NCI-H82 treated with DMSO at 0.1 percent for 48 hours (cell line): ENCODE data around the gene FJX1.
A peak's percentile ranks its signal among the peaks of the same experiment; 100 is the strongest.

ENCODE experiments used
- DNase-seq: peaks from one replicate; lab custom pipeline; 2025; ENCODE audit not compliant: unreplicated experiment; lab: John Stamatoyannopoulos, UW

The FJX1 gene

GRCh38 chr11:35617687-35618496 is at the start of gene FJX1:
TSS of gene FJX1 (plus strand) at chr11:35618460. CDS start at chr11:35618637, 177 bp downstream.
- peak; percentile 13 for DNase-seq

- DNase-seq = no peak
Observed at GRCh38 chr11:35571696-35572095, 46.6 kb upstream of the FJX1 start.

GRCh38 chr11:35579557-35580396 is 38.5 kb upstream of the FJX1 start:
- DNase-seq = no peak

- DNase-seq = no peak
Observed at GRCh38 chr11:35580397-35580781, 37.9 kb upstream of the FJX1 start.

- DNase-seq = no peak
Observed at GRCh38 chr11:35582033-35582432, 36.2 kb upstream of the FJX1 start.

- DNase-seq = no peak
Observed at GRCh38 chr11:35583126-35583525, 35.1 kb upstream of the FJX1 start.

- DNase-seq = no peak
Observed at GRCh38 chr11:35583843-35584242, 34.4 kb upstream of the FJX1 start.

GRCh38 chr11:35584321-35584720 is 33.9 kb upstream of the FJX1 start:
- no peak for DNase-seq

- no peak for DNase-seq
Observed at GRCh38 chr11:35585416-35585815, 32.8 kb upstream of the FJX1 start.

- no peak for DNase-seq
Observed at GRCh38 chr11:35586222-35586621, 32.0 kb upstream of the FJX1 start.

- DNase-seq = no peak
Observed at GRCh38 chr11:35587972-35588371, 30.3 kb upstream of the FJX1 start.

- no peak for DNase-seq
Observed at GRCh38 chr11:35588627-35589026, 29.6 kb upstream of the FJX1 start.

GRCh38 chr11:35589281-35589680 is 29.0 kb upstream of the FJX1 start:
- no peak for DNase-seq

GRCh38 chr11:35590412-35590811 is 27.8 kb upstream of the FJX1 start:
- no peak for DNase-seq

- DNase-seq = no peak
Observed at GRCh38 chr11:35593143-35593542, 25.1 kb upstream of the FJX1 start.

- no peak for DNase-seq
Observed at GRCh38 chr11:35594680-35595079, 23.6 kb upstream of the FJX1 start.

GRCh38 chr11:35598254-35599125 is 19.8 kb upstream of the FJX1 start:
- DNase-seq = no peak

- DNase-seq = no peak
Observed at GRCh38 chr11:35600331-35600838, 17.9 kb upstream of the FJX1 start.

GRCh38 chr11:35602160-35602793 is 16.0 kb upstream of the FJX1 start:
- no peak for DNase-seq

- DNase-seq = no peak
Observed at GRCh38 chr11:35602979-35603378, 15.3 kb upstream of the FJX1 start.

GRCh38 chr11:35605706-35606105 is 12.6 kb upstream of the FJX1 start:
- no peak for DNase-seq
